Endothelial cell of umbilical vein (primary cell): ENCODE data around the gene PPARD. TPM values are rescaled to one million over a fixed set of nuclear protein-coding genes. Genes with fewer than 3 reads are reported as not detected.

ENCODE experiments used
- BruUV-seq: library from RNA; stranded (reverse); fragments of 400-500 nt; replicated peaks from 2 replicates; lab custom pipeline; 2021; lab: Mats Ljungman, UMichigan
- CTCF ChIA-PET: fragments of 300-600, 350-600 bp; sonication (Branson Sonifier 250); formaldehyde crosslinking; loops from one replicate; lab custom pipeline; 2021; ENCODE audit warnings: antibody characterized with exemption, inconsistent platforms; lab: Charles Lee
- POLR2A ChIA-PET: fragments of 300-600, 350-600 bp; sonication (Branson Sonifier 250); formaldehyde crosslinking; loops from one replicate; lab custom pipeline; 2021; ENCODE audit warnings: antibody characterized with exemption, inconsistent platforms; lab: Charles Lee
- DNase-seq: peaks from one replicate; pipeline ENCODE4 v3.0.0-alpha.2; 2011; ENCODE audit warnings: low read depth, low spot score
- FAIRE-seq: peaks from 2 replicates; lab custom pipeline; 2011; peaks lifted over from hg19 to GRCh38; lab: Jason Lieb, UNC
- H2AFZ ChIP-seq: 2 replicates; pipeline ENCODE4 v1.6.0; 2012; ENCODE audit warnings: low read depth, low read length, control low read depth, inconsistent platforms
- H3K27ac ChIP-seq: 2 replicates; pipeline ENCODE4 v1.5.1; 2011; ENCODE audit warnings: low read depth, mild to moderate bottlenecking, control low read depth, low read length, moderate library complexity; ENCODE audit not compliant: insufficient read depth
- H3K27me3 ChIP-seq, 2 experiments: 2 replicates each; pipeline versions ENCODE4 v1.6.0 to v1.6.1; 2011; ENCODE audit warnings: low read length in 2 of 2, mixed read lengths in 1 of 2; ENCODE audit not compliant: control insufficient read depth in 2 of 2, insufficient read depth in 2 of 2
- H3K36me3 ChIP-seq, 2 experiments: 2 replicates in 1 of 2; 3 replicates in 1 of 2; pipeline ENCODE4 v1.5.1; 2011; ENCODE audit warnings: low read length in 2 of 2, mild to moderate bottlenecking in 1 of 2, moderate library complexity in 1 of 2; ENCODE audit not compliant: control insufficient read depth in 2 of 2, insufficient read depth in 2 of 2; ENCODE audit errors: extremely low read depth in 1 of 2
- H3K4me1 ChIP-seq: 3 replicates; pipeline ENCODE4 v1.5.1; 2011; ENCODE audit warnings: mild to moderate bottlenecking, low read length; ENCODE audit not compliant: control insufficient read depth, insufficient read depth; ENCODE audit errors: extremely low read depth
- H3K4me2 ChIP-seq: 2 replicates; pipeline ENCODE4 v1.6.1; 2011; ENCODE audit warnings: low read length, control low read depth, mixed read lengths; ENCODE audit not compliant: insufficient read depth
- H3K4me3 ChIP-seq, 3 experiments: fragments of 200-600 bp in 1 of 3; sonication (generic), shearing (Covaris generic) in 1 of 3; replicated peaks in 1 of 3; 2 replicates each; pipeline ENCODE4 v1.5.1; 2011 to 2016; ENCODE audit warnings: control low read depth in 3 of 3, low read length in 3 of 3, mild to moderate bottlenecking in 2 of 3, inconsistent platforms in 1 of 3, low read depth in 1 of 3, moderate library complexity in 1 of 3; ENCODE audit not compliant: insufficient read depth in 1 of 3
- H3K79me2 ChIP-seq: 2 replicates; pipeline ENCODE4 v1.6.0; 2012; ENCODE audit warnings: low read length, inconsistent platforms; ENCODE audit not compliant: control insufficient read depth, insufficient read depth
- H3K9ac ChIP-seq: replicated peaks from 2 replicates; pipeline ENCODE3; 2011; ENCODE audit warnings: low read length, control low read depth; ENCODE audit not compliant: insufficient read depth; ENCODE audit errors: extremely low read depth
- H3K9me1 ChIP-seq: replicated peaks from 3 replicates; pipeline ENCODE4 v1.6.0; 2011; ENCODE audit warnings: mild to moderate bottlenecking, low read length; ENCODE audit not compliant: control insufficient read depth, insufficient read depth; ENCODE audit errors: extremely low read depth
- H3K9me3 ChIP-seq: replicated peaks from 2 replicates; pipeline ENCODE4 v1.5.1; 2012; ENCODE audit warnings: low read length, inconsistent platforms; ENCODE audit not compliant: control insufficient read depth, insufficient read depth
- H4K20me1 ChIP-seq: replicated peaks from 2 replicates; pipeline ENCODE3; 2011; ENCODE audit warnings: mild to moderate bottlenecking, low read length; ENCODE audit not compliant: control insufficient read depth, insufficient read depth; ENCODE audit errors: extremely low read depth
- EZH2 ChIP-seq: IDR thresholded peaks from 2 replicates; pipeline ENCODE4 v1.6.1; 2012; ENCODE audit warnings: borderline replicate concordance, low read depth, mild to moderate bottlenecking, moderate library complexity, low read length, inconsistent platforms; ENCODE audit not compliant: severe bottlenecking
- FOS ChIP-seq: IDR thresholded peaks from 2 replicates; pipeline ENCODE4 v1.6.1; 2011; ENCODE audit warnings: mild to moderate bottlenecking, low read length, moderate library complexity, borderline replicate concordance; ENCODE audit not compliant: insufficient read depth
- GATA2 ChIP-seq: IDR thresholded peaks from 2 replicates; pipeline ENCODE4 v1.7.0; 2011; ENCODE audit warnings: low read depth, mild to moderate bottlenecking, moderate library complexity, mixed read lengths, low read length; ENCODE audit not compliant: insufficient read length, insufficient read depth
- JUN ChIP-seq: IDR thresholded peaks from 2 replicates; pipeline ENCODE4 v1.6.1; 2011; ENCODE audit warnings: borderline replicate concordance, low read depth; ENCODE audit not compliant: insufficient read length, insufficient read depth
- MYC ChIP-seq: IDR thresholded peaks from one replicate; pipeline ENCODE4 v1.6.1; 2011; ENCODE audit warnings: mild to moderate bottlenecking, low read depth, low read length
- POLR2A ChIP-seq: IDR thresholded peaks from 2 replicates; pipeline ENCODE4 v1.6.1; 2012; ENCODE audit warnings: low read depth, mild to moderate bottlenecking, control low read depth, low read length
- POLR2AphosphoS5 ChIP-seq: IDR thresholded peaks from 2 replicates; pipeline ENCODE4 v1.6.1; 2012; ENCODE audit warnings: low read depth, mild to moderate bottlenecking, control low read depth, low read length, moderate library complexity; ENCODE audit not compliant: insufficient read depth
- dilution Hi-C: fragments of 300-500 bp; cut with MboI; formaldehyde crosslinking; loops from one replicate; pipeline ENCODE4 v1.15.0; 2019; ENCODE audit warnings: low sequenced_read_pairs; ENCODE audit not compliant: extremely low pct_ligation_motif_present
- intact Hi-C: fragments of 100-400 bp; cut with micrococcal nuclease; formaldehyde crosslinking; loops from one replicate; pipeline ENCODE4 v1.10.0; 2022
- polyA plus RNA-seq, 4 experiments: library from polyadenylated mRNA; depleted of rRNA in 3 of 4; stranded (reverse) in 3 of 4; unstranded in 1 of 4; fragments of >200 nt; gene quantifications; 2 replicates each; pipeline versions ENCODE4 v1.2.1 to v1.2.3, GENCODE V29; 2011 to 2012; ENCODE audit warnings: missing spikeins in 1 of 4
- total RNA-seq: library from RNA; stranded (reverse); gene quantifications from 2 replicates; pipeline ENCODE4 v1.2.3, GENCODE V29; 2021
- TF ChIP-seq, protein P1 (sequence below), 2 donors: IDR thresholded peaks; 1 replicate in 1 of 2; 2 replicates in 1 of 2; pipeline ENCODE4 v1.5.1; 2011; ENCODE audit warnings: low read length in 2 of 2, mild to moderate bottlenecking in 2 of 2, moderate library complexity in 2 of 2, control low read depth in 1 of 2, inconsistent platforms in 1 of 2, low read depth in 1 of 2; ENCODE audit not compliant: insufficient read depth in 1 of 2; ENCODE audit errors: extremely low read depth in 1 of 2
- TF ChIP-seq, protein P2 (sequence below): IDR thresholded peaks from 2 replicates; pipeline ENCODE4 v1.6.1; 2011; ENCODE audit not compliant: insufficient read depth, insufficient read length

PPARD gene
- total and polyA plus RNA-seq, 2 donors (not counting 3 experiments of a cell fraction or from before 2014, with no cell fraction given) = 23.4 to 29.2 TPM

DNA sequence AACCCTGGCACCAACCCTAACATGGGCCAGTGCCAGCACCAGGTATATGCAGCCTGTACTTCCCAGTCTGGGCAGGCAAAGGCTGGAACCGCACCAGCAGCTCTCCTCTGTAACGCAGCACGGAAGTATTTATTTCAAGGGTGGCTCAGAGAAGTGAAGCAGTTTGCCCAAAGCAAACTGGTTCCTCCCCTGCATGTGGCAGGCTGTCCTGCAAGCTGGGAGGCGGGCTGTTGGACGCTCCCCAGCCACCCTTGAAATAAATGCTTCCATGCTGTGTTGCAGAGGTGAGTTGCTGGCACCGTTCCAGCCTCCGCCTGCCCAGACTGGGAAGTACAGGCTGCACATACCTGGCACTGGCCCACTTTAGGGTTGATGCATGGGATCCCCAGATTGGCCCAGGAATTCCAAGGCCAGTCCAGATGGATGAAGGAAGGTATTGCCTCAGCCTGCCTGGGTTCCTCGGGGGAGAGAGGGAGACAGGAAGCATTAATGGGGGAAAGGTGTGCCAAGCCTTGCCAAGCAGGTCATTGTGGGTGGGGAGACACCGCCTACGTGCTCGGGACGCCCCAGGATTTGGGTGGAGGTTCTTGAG lies 49.8 kb downstream of the PPARD start:
- H3K4me1 ChIP-seq = peaks cover 38% of the 10 kb centered on the region
- no peak overlapping the region for H3K4me3 ChIP-seq
- no peak overlapping the region for H2AFZ ChIP-seq
- intact Hi-C loops (no loop called here), dilution Hi-C loops (no loop called here)
- H3K9me1 ChIP-seq = no peaks in the 10 kb centered on the region
- no TSS peak for BruUV-seq
- peak overlapping the region; percentile 40 for H3K4me2 ChIP-seq
- H4K20me1 ChIP-seq = no peaks in the 10 kb centered on the region
- ChIA-PET POLR2A (no interaction called here), CTCF (interaction anchor here (0.8 to 4.5 kb wide), 5 partner anchors 23 to 57 kb away, joined by 3 to 21 read pairs (median 5); partner anchors contain the start of gene PPARD)
- no peaks in the 10 kb centered on the region for H3K27me3 ChIP-seq
- no peaks in the 10 kb centered on the region for H3K9me3 ChIP-seq
- FAIRE-seq (peak; percentile 24), DNase-seq (no peak)
- no peaks in the 10 kb centered on the region for H3K36me3 ChIP-seq
- H3K27ac ChIP-seq = peak overlapping the region; percentile 93
- no peak for TF ChIP-seq POLR2AphosphoS5
- no peak for TF ChIP-seq JUN
- TF ChIP-seq GATA2 = no peak
- no peak for TF ChIP-seq POLR2A
- TF ChIP-seq, protein P1, sequence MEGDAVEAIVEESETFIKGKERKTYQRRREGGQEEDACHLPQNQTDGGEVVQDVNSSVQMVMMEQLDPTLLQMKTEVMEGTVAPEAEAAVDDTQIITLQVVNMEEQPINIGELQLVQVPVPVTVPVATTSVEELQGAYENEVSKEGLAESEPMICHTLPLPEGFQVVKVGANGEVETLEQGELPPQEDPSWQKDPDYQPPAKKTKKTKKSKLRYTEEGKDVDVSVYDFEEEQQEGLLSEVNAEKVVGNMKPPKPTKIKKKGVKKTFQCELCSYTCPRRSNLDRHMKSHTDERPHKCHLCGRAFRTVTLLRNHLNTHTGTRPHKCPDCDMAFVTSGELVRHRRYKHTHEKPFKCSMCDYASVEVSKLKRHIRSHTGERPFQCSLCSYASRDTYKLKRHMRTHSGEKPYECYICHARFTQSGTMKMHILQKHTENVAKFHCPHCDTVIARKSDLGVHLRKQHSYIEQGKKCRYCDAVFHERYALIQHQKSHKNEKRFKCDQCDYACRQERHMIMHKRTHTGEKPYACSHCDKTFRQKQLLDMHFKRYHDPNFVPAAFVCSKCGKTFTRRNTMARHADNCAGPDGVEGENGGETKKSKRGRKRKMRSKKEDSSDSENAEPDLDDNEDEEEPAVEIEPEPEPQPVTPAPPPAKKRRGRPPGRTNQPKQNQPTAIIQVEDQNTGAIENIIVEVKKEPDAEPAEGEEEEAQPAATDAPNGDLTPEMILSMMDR (IDR thresholded peaks at IDR 0.05; ENCODE audit: extremely low read depth in 1 of 2, insufficient read depth in 1 of 2, low read depth in 1 of 2, low read length in 2 of 2) = no peak
- no peak for TF ChIP-seq FOS
- no peak for TF ChIP-seq EZH2
- TF ChIP-seq, protein P2, sequence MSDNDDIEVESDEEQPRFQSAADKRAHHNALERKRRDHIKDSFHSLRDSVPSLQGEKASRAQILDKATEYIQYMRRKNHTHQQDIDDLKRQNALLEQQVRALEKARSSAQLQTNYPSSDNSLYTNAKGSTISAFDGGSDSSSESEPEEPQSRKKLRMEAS = no peak
- no peak for TF ChIP-seq MYC
- peak overlapping the region; percentile 66 for H3K9ac ChIP-seq
- no peaks in the 10 kb centered on the region for H3K79me2 ChIP-seq
